DMS53 treated with DMSO at 0.1 percent for 48 hours (cell line): ENCODE data around the gene DMKN.
A peak's percentile ranks its signal among the peaks of the same experiment; 100 is the strongest.
"Not testable (repeated sequence)": the region's sequence is repeated elsewhere in the genome, so short reads cannot be mapped to it uniquely, and the experiment has no call there.

Source experiments
- DNase-seq: peaks from one replicate; lab custom pipeline; 2025; ENCODE audit not compliant: unreplicated experiment; lab: John Stamatoyannopoulos, UW

DMKN gene

GRCh38 chr19:35498220-35498619, 15.2 kb downstream of the DMKN start:
- no peak for DNase-seq

GRCh38 chr19:35497406-35497805, 16.0 kb downstream of the DMKN start:
- DNase-seq: no peak

GRCh38 chr19:35495107-35496064, 18.1 kb downstream of the DMKN start:
- peak; percentile 71 for DNase-seq

- no peak for DNase-seq
These were observed 19.5 kb downstream of the DMKN start for GRCh38 chr19:35493971-35494370.

- no peak for DNase-seq
These were observed 21.6 kb downstream of the DMKN start for GRCh38 chr19:35491836-35492360.

GRCh38 chr19:35490364-35490763, 23.1 kb downstream of the DMKN start, which contains the start of gene KRTDAP:
Gene KRTDAP (minus strand): TSS chr19:35490464. CDS start chr19:35490442, 22 bp downstream.
- no peak for DNase-seq

- DNase-seq: no peak
These were observed 24.8 kb downstream of the DMKN start for GRCh38 chr19:35488677-35489076.

- no peak for DNase-seq
These were observed 25.7 kb downstream of the DMKN start for GRCh38 chr19:35487656-35488182.

GRCh38 chr19:35486268-35486708, 27.2 kb downstream of the DMKN start:
- DNase-seq: no peak

- no peak for DNase-seq
These were observed 29.0 kb downstream of the DMKN start for GRCh38 chr19:35484252-35485036.

GRCh38 chr19:35483089-35483488, 30.4 kb downstream of the DMKN start:
- DNase-seq: no peak

GRCh38 chr19:35478794-35479677, 34.4 kb downstream of the DMKN start:
- no peak for DNase-seq

GRCh38 chr19:35476149-35476548, 37.3 kb downstream of the DMKN start:
- DNase-seq: no peak

GRCh38 chr19:35474594-35474993, 38.9 kb downstream of the DMKN start:
- not testable (repeated sequence) for DNase-seq

- no peak for DNase-seq
These were observed 39.3 kb downstream of the DMKN start for GRCh38 chr19:35474104-35474503.

- DNase-seq: no peak
These were observed 41.5 kb downstream of the DMKN start for GRCh38 chr19:35471946-35472345.

GRCh38 chr19:35471075-35471474, 42.4 kb downstream of the DMKN start:
- DNase-seq: not testable (repeated sequence)

- no peak for DNase-seq
These were observed 43.3 kb downstream of the DMKN start for GRCh38 chr19:35470128-35470527.

- DNase-seq: peak; percentile 71
These were observed 44.8 kb downstream of the DMKN start for GRCh38 chr19:35468637-35469036.

- no peak for DNase-seq
These were observed 47.2 kb downstream of the DMKN start for GRCh38 chr19:35466259-35466658.
